Measurements from ENCODE around the gene AKAP13. TPM values are rescaled to one million over a fixed set of nuclear protein-coding genes. Genes with fewer than 3 reads are reported as not detected.

The AKAP13 gene
- total and polyA plus RNA-seq, 7 donors = 18.2 to 126 (median 93.7) TPM

DNA sequence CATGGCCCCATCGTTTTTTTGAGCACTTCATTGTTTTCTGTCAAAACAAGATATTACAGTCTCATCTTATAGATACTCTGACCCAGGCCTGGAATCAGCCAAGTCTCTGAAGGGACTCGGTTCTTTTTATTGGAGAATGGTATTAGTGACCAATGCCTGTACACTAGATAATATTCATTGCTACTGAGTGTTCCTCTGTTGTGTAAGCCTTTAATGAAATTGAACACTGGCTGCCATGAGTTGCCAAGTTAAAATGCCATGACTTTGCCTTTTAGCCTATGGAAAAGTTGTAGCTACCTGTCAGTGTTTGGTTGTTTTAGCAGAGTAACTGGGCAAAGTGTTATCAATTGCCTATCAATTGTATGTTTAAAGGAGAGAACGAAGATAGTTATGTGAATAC, 134.0 kb downstream of the AKAP13 start:
- DNase-seq (no peak), ATAC-seq (peak in 1 of 4 donors; percentile 68)
- TF ChIP-seq, protein P1, sequence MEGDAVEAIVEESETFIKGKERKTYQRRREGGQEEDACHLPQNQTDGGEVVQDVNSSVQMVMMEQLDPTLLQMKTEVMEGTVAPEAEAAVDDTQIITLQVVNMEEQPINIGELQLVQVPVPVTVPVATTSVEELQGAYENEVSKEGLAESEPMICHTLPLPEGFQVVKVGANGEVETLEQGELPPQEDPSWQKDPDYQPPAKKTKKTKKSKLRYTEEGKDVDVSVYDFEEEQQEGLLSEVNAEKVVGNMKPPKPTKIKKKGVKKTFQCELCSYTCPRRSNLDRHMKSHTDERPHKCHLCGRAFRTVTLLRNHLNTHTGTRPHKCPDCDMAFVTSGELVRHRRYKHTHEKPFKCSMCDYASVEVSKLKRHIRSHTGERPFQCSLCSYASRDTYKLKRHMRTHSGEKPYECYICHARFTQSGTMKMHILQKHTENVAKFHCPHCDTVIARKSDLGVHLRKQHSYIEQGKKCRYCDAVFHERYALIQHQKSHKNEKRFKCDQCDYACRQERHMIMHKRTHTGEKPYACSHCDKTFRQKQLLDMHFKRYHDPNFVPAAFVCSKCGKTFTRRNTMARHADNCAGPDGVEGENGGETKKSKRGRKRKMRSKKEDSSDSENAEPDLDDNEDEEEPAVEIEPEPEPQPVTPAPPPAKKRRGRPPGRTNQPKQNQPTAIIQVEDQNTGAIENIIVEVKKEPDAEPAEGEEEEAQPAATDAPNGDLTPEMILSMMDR (IDR thresholded peaks at IDR 0.05) = no peak
- intact Hi-C loops (cut with DNase I) = no loop called here
- H3K27ac ChIP-seq = no peak overlapping the region
- no peaks in the 10 kb centered on the region for H3K9me3 ChIP-seq
- no peaks in the 10 kb centered on the region for H3K4me1 ChIP-seq
- no peak overlapping the region for H3K4me3 ChIP-seq
- H3K27me3 ChIP-seq (ENCODE audit: insufficient read depth in 3 of 3, low read length in 2 of 3) = no peaks in the 10 kb centered on the region
- H3K36me3 ChIP-seq (ENCODE audit: insufficient read depth in 1 of 2, low read depth in 1 of 2) = no peaks in the 10 kb centered on the region
- 58 to 72% (median 61%) methylated on average over 3 of the region's 3 CpGs for WGBS, 3 donors

DNA sequence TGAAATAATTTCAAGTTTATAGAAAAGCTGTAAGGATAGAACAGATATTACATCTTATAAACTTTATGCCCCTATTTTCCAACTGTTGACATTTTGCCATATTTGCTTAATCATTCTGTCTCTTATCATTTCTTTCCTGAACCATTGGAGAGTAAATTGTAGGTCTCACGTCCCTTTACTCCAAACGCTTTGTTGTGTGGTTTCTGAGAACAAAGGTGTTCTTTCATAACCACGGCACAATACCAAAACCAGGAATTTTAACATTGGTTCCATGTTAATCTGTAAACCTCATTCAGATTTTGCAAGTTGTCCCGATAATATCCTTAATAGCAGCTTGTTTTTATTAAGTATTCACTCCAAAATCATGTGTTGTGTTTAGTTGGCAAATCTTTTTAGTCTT, 134.8 kb downstream of the AKAP13 start:
- Histone ChIP-seq H3K9me3 (no peaks in the 10 kb centered on the region), H3K4me3 (no peak overlapping the region), H3K27me3 (ENCODE audit: insufficient read depth in 3 of 3, low read length in 2 of 3) (no peaks in the 10 kb centered on the region), H3K36me3 (ENCODE audit: insufficient read depth in 1 of 2, low read depth in 1 of 2) (no peaks in the 10 kb centered on the region), H3K4me1 (no peaks in the 10 kb centered on the region), H3K27ac (no peak overlapping the region)
- intact Hi-C loops (cut with DNase I) = no loop called here
- TF ChIP-seq, protein P1 (IDR thresholded peaks at IDR 0.05) = no peak
- DNase-seq = no peak
- 61 to 77% (median 68%) methylated on average over 4 of the region's 4 CpGs for WGBS, 3 donors
- ATAC-seq = no peak

DNA sequence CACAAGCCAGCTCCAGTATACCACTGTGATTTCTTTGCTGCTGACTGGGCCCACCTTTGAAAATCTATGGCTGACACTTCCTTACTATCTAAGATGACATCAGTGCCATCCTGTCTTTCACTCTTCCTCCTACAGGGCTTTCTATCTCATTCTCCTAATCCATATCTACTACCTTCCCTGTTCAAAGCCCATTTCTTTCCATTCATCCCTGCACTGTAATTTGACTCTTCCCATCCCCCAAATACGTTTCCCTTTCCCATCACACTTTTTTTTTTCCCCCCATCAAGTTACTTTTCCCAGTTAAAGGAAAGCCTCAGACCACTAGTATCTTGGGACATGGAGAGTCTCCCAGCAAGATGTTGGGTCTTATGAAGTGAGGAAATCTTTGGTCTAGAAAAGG, 136.7 kb downstream of the AKAP13 start:
- Histone ChIP-seq H3K4me3 (no peak overlapping the region), H3K36me3 (ENCODE audit: insufficient read depth in 1 of 2, low read depth in 1 of 2) (peaks cover 0 to 3% of the 10 kb centered on the region in 2 donors), H3K27ac (no peak overlapping the region), H3K4me1 (no peaks in the 10 kb centered on the region), H3K27me3 (ENCODE audit: insufficient read depth in 3 of 3, low read length in 2 of 3) (no peaks in the 10 kb centered on the region), H3K9me3 (no peaks in the 10 kb centered on the region)
- DNase-seq = no peak
- TF ChIP-seq, protein P1 (IDR thresholded peaks at IDR 0.05) = no peak
- 51 to 82% (median 56%) methylated on average over 1 of the region's 1 CpG for WGBS, 3 donors
- ATAC-seq = no peak
- intact Hi-C loops (cut with DNase I) = no loop called here

DNA sequence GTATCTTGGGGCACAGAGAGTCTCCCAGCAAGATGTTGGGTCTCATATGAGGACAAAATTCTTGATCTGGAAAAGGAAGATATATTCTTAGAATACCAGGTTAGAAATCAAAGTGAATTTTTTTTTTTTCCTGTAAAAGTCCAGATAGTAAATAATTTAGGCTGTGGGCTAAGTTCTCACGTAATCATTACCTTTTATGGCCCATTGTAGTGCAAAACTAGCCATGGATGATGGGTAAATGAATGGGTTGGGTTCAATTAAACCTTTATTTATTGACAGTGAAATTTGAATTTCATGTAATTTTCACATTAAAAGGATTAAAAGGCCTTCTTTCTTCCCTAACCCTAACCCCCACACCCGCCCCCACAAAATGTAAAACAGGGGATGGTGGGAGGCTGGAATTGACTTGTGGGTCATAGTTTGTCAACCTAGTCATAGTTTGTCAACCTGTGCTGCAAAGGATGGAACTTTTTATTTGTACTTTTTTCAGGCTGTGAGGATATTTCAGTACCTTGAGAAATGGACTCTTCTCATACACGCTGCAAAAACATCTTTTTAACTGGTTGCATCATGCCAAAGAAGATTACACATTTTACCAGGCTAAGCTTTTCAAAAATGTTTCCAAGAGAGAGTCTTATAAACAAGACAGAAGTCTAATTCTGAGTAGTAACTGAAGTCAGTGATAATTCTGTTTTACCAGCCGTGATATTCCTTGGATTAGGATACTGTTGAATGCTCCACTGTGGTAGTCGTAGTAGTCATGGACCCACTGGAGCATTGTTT, 138.8 kb downstream of the AKAP13 start:
- no peak overlapping the region for H3K4me3 ChIP-seq
- H3K36me3 ChIP-seq (ENCODE audit: insufficient read depth in 1 of 2, low read depth in 1 of 2) = peaks cover 0 to 6% of the 10 kb centered on the region in 2 donors
- no peaks in the 10 kb centered on the region for H3K27me3 ChIP-seq (ENCODE audit: insufficient read depth in 3 of 3, low read length in 2 of 3)
- 74 to 90% (median 82%) methylated on average over 5 of the region's 5 CpGs for WGBS, 3 donors
- no peaks in the 10 kb centered on the region for H3K9me3 ChIP-seq
- intact Hi-C loops (cut with DNase I) = no loop called here
- no peak for DNase-seq
- no peaks in the 10 kb centered on the region for H3K4me1 ChIP-seq
- no peak overlapping the region for H3K27ac ChIP-seq
- TF ChIP-seq, protein P1 (IDR thresholded peaks at IDR 0.05) = no peak
- no peak for ATAC-seq
